GM21381 (cell line): ENCODE measurements around the gene GPC3.

Source experiments
- ATAC-seq: cut with Tn5 transposase; IDR thresholded peaks from one replicate; pipeline ENCODE4 v1.9.1; 2021; ENCODE audit warnings: mild to moderate bottlenecking, moderate library complexity; ENCODE audit not compliant: unreplicated experiment

Gene GPC3

DNA sequence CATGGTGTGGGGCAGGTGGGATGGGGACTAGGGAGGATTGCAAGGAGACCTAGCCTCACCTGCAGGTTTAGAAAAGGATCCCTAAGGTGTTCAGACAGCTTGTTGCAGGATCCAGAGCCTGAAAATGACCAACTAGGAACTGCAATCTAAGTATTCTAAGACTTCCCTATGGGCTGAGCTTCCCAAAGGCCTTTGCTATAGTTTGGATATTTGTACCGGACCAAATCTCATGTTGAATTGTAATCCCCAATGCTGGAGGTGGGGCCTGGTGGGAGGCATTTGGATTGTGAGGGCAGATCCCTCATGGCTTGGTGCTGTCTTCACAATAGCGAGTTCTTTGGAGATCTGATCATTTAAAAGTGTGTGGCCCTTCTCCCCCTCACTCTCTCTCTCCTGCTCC lies 52.1 kb downstream of the GPC3 start:
- no peak for ATAC-seq

DNA sequence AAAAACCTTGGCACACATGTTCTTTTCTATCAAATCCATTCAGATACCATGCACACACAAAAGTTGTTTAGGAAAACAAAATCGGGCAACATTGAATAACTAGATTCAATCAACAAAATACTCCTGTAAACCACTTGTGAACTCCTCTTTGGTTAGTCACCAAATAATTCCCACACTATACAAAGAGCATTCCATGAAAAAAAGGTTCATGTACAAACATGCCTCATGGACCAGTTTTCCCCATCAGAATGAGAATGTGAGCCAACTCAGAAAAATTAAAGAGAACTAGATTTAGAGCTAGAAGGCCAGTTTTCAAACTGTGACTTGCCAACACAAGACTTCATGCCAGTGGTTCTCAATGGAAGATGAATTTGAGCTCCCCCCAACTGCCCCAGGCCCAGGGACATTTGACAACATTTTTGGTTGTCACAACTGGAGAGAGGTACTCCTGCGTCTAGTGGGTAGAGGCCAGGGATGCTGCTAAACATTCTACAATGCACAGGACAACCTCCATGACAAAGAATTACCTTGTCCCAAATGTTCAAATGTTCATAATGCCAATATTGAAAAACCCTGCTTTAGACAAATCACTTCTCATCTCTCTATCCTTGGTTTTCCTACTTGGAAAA lies 55.4 kb downstream of the GPC3 start:
- no peak for ATAC-seq

DNA sequence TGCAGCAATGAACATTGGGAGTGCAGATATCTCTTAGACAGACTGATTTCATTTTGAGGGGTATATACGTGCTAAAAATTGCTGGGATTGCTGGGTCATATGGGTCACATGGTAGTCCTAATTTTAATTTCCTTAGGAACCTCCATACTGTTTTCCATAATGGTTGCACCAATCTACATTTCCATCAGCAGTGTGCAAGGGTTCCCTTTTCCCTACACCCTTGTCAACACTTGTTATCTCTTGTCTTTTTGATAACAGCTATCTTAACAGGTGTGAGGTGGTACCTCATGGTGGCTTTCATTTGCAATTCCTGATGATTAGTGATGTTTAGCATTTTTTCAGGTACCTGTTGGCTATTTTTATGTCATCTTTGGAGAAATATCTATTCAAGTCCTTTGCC lies 57.0 kb downstream of the GPC3 start:
- no peak for ATAC-seq

DNA sequence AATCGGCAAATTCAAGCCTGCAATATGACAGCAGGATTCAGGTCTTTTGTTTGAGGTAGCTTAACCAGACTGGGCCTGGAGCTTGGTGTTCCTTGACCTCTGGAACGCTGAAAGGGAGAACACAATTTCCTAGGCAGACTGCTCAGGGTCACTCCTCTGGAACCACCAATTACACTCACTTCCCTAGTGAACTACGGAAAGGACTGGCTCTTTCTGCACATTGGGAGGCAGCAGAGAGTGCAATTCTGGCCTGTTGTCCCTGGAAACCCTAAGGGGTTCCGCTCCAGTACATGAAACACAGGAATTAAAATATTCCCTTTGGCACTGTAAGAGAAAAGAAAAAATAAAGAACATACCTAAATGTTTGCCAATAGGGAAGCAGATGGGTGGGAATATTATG lies 58.6 kb downstream of the GPC3 start:
- no peak for ATAC-seq

DNA sequence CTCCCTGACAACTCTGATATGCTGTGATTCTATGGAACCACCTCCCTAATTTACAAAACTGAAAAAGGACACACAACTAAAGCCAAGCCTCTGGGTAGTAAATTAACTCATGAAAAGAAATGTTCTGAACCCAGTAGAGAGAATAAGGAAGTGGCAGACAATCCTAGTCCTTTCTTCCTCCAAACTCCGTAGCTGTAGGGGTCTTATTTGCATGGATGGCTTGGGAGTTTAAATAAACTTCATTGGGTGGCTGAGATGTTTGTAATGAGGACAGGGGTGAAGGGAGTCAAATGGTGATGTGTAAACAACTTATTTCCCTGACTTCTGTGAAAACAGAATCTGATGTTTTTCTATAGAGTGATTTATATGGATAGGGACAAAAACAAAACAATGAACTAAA lies 59.3 kb downstream of the GPC3 start:
- no peak for ATAC-seq

DNA sequence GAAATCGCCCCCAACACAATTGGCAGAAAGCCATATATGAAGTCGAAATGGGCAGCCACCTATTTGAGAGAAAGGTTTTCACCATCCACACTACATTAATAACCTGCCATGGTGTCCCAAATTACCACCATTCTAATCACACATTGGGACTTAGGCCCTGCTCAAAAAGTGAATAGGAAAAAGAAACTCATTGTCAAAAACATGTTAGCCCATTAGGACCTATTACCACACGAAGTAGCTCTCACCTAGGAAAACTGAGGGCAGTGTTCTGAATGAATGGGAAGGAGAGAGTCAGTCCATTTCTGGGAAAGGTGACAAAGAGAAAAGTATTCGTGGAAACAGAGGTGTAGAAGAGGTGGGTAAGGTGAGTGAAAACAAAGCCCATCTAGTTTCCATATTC lies 60.8 kb downstream of the GPC3 start:
- ATAC-seq = no peak

DNA sequence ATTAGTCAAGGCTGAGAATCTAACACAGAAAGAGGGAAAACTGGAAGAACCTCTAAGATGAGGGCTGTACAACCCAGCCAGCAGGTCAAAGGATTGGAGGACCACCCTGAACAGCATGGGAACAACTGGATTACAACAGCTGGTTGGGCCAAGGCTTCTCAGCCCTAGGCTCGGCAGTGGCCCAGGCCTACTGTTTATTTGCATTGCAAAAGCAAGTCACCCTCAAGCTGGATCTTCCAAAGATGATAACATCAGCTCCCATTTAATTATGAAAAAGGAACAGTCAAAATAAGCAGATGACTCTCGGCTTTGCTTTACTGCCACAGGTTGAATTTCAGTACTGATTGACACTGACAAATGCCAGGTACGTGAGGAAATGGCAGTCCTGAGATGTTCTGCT lies 61.8 kb downstream of the GPC3 start:
- no peak for ATAC-seq

DNA sequence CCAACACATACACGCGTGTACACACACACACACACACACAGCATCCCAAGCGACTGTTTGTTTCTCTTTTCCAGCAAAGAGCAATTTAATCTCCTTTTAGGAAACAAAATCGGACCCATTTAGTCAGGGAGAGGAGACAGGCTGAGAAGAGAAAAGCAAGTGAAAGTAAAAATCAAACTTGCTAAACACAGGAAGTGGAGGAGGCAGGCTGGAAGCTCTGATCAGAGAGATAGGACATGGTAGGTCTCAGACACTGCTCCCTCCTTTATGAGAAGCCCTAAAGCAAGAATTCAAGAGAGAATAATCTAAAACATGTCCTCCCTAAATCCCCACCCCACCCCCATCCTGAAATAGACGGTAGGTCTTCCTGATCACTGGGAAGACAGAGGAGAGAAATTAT lies 62.3 kb downstream of the GPC3 start:
- ATAC-seq = peak; percentile 81

DNA sequence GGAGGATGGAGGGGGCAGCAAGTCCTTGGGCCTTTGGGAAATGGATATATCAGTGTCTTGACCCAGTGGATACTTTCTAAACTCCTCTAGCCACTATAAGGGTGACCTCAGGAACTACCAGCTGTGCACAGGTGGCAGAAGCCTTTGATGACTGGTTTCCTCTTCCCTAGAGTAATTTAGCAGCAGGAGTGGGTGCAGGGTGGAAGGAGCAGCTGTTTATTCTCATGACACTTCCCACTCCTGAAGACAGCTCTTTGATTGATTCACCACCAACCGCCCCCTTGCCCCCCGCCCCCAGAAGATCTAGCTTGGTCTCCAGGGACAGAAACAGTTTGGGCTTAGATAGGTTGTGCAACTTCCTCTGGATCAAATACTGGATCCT lies 63.0 kb downstream of the GPC3 start:
- ATAC-seq = no peak

DNA sequence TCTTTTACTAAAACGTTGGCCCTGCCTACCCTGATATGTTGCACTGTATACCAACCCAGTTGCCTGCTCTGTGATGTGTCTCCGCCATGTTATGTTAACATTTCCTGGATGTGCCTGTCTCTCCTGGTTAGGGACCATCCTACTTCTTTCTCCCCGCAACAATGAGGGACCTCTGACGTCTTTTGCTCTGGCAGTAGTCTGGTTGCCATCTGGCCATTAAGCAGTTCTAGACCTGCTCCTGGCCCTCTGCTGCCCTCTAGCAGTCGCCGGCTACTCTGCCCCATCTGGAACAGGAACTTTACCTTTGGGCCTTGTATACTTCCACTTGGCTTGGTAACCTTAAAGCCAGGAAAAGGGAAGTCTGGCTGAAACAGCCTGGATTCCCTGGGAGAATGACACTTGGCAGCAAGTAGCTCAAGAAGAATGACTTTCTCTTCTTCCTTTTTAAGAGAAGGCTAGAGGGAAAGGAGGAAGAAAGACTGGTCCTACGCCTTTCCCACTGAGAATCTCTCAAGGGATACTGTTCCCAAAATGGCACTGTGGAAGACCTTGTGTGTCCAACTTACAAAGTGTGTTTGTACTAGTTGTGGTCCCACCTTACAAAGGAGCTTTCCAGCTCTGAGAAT lies 63.5 kb downstream of the GPC3 start:
- ATAC-seq = no peak

DNA sequence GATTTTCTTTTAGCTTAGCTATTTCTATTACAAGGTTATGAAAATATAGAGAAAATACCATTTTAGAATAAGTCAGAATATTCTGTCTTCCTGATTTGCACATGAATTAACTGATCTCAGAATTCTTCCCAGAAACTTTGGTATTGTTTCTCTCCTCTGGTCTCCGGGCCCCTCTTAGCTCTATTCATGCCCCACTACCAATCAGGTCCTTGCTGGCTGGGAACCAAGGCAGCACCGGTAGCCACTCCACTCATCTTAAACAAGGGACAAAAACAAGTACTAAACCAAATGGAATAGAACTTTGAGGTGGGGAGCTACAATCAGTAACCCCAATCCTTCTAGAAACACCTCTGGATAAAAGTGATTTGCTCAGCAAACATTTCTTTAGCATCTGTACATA lies 64.3 kb downstream of the GPC3 start:
- ATAC-seq = no peak

DNA sequence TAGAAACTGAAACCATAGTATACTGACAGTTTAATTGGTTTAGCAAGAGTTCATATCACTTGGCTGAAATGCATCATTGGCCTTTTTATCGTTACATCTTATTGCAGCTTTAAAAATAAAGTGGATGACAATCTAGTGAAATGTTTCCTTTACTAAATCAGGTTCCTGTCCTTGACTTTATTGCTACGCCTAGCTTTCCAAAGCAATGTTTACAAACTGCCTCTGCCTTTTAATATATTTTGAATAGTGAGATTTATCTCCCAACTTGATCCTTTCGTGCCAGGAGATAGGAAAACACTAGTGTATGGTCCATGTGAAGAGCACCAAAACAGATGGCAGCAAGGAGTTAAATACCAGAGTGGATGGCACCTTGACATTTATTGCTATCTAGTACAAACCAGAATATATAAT lies 67.0 kb downstream of the GPC3 start:
- no peak for ATAC-seq

DNA sequence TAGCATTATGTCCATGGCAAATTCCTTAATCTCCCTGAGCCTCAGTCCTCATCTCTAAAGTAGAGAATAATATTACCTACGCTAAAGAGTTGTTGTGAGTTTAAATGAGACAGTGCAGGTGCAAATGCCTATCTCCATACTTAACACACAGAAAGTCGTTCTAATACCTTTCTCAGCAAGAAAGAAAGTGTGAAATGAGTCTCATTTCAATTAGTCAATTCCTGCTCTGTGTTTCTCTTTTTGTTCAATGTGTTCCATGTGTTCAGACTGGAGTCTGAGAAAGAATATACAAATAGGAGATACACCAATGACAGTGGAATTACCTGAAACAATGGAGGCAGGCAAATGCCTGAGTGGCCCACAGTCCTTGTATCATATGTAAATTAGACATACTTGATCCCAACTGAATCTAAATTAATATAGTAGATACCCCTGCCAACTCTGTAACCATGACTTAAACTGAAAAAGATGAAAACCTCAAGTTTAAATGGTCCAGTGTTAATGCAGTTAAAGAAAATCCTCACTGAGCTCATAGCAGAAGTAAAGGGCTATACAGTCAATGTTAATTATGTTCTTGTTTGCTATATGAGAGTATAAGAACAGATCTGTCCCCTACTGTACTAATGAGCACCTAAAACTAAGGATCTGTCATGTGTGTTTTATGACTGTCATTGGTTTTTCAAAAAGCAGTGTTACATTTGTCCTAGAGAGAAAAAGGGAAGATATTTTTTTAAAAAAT lies 68.2 kb downstream of the GPC3 start:
- ATAC-seq = no peak

DNA sequence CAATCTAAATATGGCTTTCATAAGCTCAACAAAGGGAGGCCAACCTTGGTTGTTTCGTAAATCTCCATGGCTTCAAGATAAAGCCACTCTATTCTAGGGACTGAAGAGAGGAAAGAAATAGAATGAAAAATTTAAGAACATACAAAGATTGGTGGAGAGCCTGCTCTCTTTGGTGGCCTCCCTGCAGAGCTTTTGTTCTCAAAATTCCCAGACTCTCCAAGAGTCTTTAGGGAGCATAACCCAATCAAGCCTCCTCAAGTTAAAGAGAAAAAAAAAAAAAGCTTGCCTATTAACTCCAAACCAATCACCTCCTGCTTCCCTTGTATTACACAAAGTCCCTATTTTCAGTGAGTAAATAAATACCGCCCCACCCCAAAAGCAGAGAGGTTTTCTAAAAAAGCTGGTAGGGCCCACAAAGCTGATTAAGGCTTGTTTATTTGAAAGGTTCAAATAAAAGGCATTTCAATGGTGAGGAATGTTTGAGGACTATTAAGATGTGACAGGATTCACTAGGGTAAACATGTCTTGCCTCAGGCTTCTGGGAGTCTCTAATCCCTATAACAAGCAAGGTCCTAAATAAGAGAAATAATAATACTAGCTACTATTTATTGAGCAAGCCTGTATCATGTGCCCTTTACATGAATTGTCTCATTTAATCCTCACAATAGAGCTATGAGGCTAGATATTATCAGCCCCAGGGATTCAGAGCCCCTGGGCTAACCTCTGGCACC lies 71.6 kb downstream of the GPC3 start:
- ATAC-seq = no peak

DNA sequence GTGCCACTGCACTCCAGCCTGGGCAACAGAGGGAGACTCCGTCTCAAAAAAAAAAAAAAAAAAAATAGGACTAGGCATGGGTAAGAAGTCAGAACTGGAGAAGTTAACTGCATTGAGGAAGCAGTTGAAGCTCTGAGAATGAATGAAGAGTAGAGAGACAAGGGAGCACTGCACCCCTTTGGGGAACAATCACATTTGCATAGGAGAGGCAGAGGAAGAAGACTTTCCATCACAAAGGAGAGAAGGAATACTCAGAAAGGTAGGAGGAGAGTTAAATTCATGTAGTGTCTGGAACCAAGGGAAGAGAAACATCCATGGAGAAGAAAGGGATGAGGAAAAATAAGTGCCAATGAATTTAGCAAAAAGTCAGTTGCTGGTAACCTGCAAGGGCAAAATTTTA lies 72.4 kb downstream of the GPC3 start:
- no peak for ATAC-seq

DNA sequence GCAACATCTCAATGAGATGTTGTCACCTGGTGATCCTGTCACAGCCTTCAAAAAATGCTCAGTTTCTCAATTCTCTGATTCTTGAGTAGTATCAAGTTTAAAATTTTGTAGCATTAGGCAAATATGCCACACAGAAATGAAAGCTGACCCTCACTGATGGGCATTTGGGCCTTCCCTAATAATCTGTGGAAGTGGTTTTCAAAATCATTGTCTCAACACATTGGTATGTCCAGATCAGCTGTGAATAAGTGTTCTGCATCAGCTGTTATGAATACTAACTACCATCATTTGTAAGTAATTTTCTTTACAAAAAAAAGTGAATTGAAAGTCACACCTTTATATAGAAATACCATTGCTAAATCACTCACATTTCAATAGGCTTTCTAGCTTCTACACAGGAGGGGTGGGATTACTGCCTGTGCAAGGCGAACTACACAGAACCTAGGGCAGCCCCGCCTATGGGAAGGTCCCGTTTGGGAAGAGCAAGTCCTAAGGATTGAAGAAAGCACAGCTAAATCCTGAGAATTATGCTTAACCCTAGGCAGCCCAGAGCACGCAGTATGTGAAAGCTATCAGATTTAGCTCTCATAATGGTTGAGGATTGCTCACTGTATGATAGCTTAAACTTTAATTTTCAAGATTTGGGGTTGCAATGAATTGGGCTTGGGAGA lies 73.4 kb downstream of the GPC3 start:
- no peak for ATAC-seq

DNA sequence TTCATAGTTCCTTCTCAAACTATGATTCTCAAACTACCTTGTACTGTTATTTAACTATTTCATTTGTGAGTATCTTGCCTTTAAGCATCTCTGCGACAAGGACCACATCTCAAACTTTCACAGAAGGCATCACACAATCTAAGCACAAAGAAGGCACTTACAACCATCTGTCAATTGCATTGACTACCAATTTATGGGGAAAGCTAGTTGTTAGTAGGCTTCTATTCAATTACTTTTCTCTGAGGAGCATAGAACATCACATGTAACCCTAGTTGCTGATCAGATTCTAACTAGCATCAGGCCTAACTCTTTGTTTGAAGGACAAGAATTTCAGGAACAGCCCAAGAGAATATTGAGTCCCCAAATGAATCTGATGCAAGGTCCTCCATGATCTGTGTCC lies 74.9 kb downstream of the GPC3 start:
- no peak for ATAC-seq

DNA sequence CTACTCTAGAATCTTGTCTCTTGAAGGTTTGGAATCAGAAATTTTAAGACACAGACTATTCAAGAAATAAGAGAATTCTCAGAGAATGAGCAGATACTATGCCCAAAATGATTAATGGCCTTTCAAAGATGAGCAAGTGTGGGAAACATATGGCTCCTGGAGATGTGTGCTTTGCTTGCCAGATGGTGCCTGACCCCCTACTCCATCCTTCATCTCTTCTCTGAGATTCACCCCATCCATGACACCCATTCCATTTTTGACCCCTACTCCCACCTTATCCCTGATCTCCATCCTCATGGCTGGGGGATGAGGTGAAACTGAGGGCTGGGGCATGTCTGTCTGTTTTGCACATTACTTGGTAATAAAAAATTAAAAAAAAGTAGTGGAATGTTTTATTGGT lies 75.5 kb downstream of the GPC3 start:
- ATAC-seq = no peak

DNA sequence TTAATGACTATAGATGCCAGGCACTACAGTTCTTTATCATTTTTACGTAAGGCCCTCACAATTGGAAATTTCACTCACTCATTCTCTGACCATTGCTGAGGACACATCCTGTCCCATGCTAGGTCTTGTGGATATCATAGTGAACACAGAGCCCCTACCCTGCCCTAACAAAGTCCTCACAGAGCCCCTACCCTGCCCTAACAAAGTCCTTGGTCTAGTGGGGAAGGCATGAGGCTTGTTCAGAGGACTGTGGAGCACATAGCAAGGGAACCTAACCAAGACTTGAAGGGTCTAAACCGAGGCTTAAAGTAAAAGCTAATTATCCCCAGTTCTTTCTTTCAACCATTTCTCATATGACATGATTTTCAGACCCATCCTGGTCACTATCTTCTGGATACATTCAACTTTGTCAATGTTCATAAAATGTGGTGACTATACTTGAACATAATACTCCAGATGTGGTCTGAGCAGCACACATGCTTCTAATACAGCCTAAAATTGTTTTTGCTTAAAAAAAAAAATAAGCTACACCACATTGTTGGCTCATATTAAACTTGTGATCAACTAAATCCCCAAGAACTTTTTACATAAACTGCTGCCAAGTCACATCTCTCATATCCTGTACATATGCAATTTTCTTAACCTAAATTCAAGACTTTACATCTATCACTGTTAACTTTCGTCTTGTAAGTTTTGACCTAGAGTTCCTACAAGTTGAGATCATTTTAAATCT lies 77.0 kb downstream of the GPC3 start:
- no peak for ATAC-seq

DNA sequence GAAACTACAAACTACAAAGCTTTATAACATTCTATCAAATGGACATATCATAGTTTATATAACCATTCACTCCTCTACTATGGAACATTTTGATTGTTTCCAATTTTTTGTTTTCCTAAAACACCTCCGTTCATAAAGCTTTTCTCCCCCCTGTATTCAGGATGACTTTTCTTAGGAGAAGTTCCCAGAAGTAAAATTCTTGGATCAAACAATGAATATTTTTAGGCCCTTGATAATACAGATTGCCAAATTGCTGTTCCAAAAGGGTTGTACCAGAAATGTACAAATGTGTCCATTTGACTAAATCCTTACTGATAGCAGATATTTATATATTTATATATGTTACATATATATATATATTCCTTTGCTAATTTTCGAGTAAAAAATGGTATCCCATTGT lies 77.8 kb downstream of the GPC3 start:
- no peak for ATAC-seq

DNA sequence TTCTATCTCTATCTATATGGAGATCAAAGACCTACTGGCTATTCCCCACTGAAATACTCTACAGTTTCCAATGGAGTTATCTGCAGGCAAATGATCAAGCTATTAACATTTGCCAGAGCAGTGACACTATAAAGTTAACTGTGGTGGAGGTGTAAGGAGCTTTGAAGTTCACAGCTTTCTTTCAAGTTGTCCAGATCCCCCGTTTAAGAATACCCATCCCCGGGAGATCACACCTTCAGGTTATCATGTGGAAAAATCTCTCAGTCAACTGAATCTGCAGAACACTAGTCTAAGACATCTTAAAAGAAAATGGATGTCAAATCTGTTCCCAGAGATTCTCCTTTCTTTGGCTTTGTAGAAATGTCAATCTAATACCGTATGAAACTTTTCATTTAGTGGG lies 80.1 kb downstream of the GPC3 start:
- no peak for ATAC-seq
